Natural killer cell treated with Interleukin-12 subunit alpha and Interleukin-12 subunit beta and Interleukin-15 and Interleukin-18, amount 100 ng/mL, for 72 hours (primary cell): ENCODE measurements around the gene KCTD12. TPM values are rescaled to one million over a fixed set of nuclear protein-coding genes. Genes with fewer than 3 reads are reported as not detected.
A peak's percentile ranks its signal among the peaks of the same experiment; 100 is the strongest.

ENCODE experiments used
- ATAC-seq, 2 donors: fragments of 150-1000 bp; cut with Tn5 transposase in 1 of 2; sonication (Bioruptor Pico), chemical (Tn5 transposase) in 1 of 2; 2 replicates each; pipeline ENCODE4 v1.10.0; 2021
- DNase-seq: peaks from one replicate; pipeline ENCODE4 v3.0.0; 2022; ENCODE audit warnings: low spot score
- H3K27ac Mint-ChIP-seq, 2 donors: 1 replicate in 1 of 2; 2 replicates in 1 of 2; pipeline ENCODE4 v1.8.0; 2022; ENCODE audit warnings: mixed read lengths in 2 of 2, mild to moderate bottlenecking in 1 of 2, moderate library complexity in 1 of 2
- H3K27me3 Mint-ChIP-seq, 2 donors: 1 replicate in 1 of 2; 2 replicates in 1 of 2; pipeline ENCODE4 v1.8.0; 2022; ENCODE audit warnings: mixed read lengths in 2 of 2
- H3K36me3 Mint-ChIP-seq: one replicate; pipeline ENCODE4 v1.8.0; 2022; ENCODE audit warnings: mixed read lengths
- H3K4me1 Mint-ChIP-seq, 2 donors: 1 replicate in 1 of 2; 2 replicates in 1 of 2; pipeline ENCODE4 v1.8.0; 2022; ENCODE audit warnings: low read depth in 2 of 2, mixed read lengths in 2 of 2, mild to moderate bottlenecking in 1 of 2
- H3K4me3 Mint-ChIP-seq: one replicate; pipeline ENCODE4 v1.8.0; 2022; ENCODE audit warnings: mixed read lengths
- H3K9me3 Mint-ChIP-seq: 2 replicates; pipeline ENCODE4 v1.8.0; 2022; ENCODE audit warnings: mixed read lengths
- total RNA-seq, 2 donors: library from RNA; stranded (reverse); gene quantifications; one replicate each; pipeline ENCODE4 v1.2.3, GENCODE V29; 2022

Gene KCTD12
- total RNA-seq, 2 donors from 2014 or later = 0.39 to 0.76 TPM

- DNase-seq (no peak), ATAC-seq (no peak)
- Mint-ChIP-seq H3K4me3 (no peak overlapping the region), H3K27me3 (peaks cover 25 to 31% of the 10 kb centered on the region in 2 donors), H3K27ac (no peak overlapping the region), H3K4me1 (peaks cover 20 to 31% of the 10 kb centered on the region in 2 donors), H3K9me3 (no peaks in the 10 kb centered on the region), H3K36me3 (no peaks in the 10 kb centered on the region)
Observed at GRCh38 chr13:76883236-76883635, 3.0 kb downstream of the KCTD12 start.

- no peak overlapping the region for H3K27ac Mint-ChIP-seq
- H3K36me3 Mint-ChIP-seq = no peaks in the 10 kb centered on the region
- DNase-seq (no peak), ATAC-seq (no peak)
- H3K27me3 Mint-ChIP-seq = peaks cover 26 to 31% of the 10 kb centered on the region in 2 donors
- no peak overlapping the region for H3K4me3 Mint-ChIP-seq
- peaks cover 23 to 33% of the 10 kb centered on the region in 2 donors for H3K4me1 Mint-ChIP-seq
- H3K9me3 Mint-ChIP-seq = no peaks in the 10 kb centered on the region
Observed at GRCh38 chr13:76882431-76882830, 3.8 kb downstream of the KCTD12 start.

- no peak for DNase-seq
- H3K27me3 Mint-ChIP-seq = peaks cover 23 to 31% of the 10 kb centered on the region in 2 donors
- peaks cover 20 to 27% of the 10 kb centered on the region in 2 donors for H3K4me1 Mint-ChIP-seq
- H3K9me3 Mint-ChIP-seq = no peaks in the 10 kb centered on the region
- ATAC-seq = no peak
- no peaks in the 10 kb centered on the region for H3K36me3 Mint-ChIP-seq
- H3K27ac Mint-ChIP-seq = peak overlapping the region; percentile 67 to 79
- peak overlapping the region; percentile 55 for H3K4me3 Mint-ChIP-seq
Observed at GRCh38 chr13:76879883-76880270, 6.3 kb downstream of the KCTD12 start.

DNA sequence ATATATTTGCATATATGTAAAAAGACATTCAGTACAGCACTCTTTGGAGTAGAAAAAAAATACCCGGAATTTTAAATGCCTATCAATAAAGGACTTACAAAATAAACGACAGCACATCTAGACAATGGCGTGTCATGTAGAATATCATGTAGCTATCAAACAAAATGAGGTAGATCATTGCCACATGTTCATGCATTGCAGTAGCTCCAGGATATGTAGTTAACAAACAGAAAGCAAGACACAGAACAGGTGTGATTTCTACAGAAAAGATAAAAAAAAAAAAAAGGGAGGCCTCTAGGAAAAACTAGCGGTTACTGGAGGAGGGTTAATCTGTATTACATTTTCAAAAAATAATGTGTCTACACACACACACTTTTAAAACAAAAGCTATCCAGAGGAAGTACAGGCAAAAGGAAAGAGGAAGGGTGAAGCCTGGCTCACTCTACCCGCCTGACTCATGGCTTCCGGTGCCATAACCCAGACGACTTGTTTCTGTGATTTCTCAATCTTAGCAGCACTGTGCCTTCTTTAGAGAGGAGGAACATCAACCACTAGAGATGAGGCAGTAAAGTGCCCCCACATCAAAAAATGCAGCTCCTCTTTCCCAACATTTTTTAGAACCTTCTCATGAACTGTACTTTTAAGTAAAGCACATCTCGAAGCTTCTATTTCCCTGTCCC lies 6.9 kb downstream of the KCTD12 start:
- H3K4me3 Mint-ChIP-seq = peak overlapping the region; percentile 55

GRCh38 chr13:76878043-76878442 lies 8.2 kb downstream of the KCTD12 start:
- no peak for DNase-seq
- peak overlapping the region in 1 of 2 donors; percentile 18 for H3K27ac Mint-ChIP-seq
- H3K4me3 Mint-ChIP-seq = no peak overlapping the region
- peaks cover 24 to 35% of the 10 kb centered on the region in 2 donors for H3K27me3 Mint-ChIP-seq
- H3K9me3 Mint-ChIP-seq = no peaks in the 10 kb centered on the region
- ATAC-seq = no peak
- no peaks in the 10 kb centered on the region for H3K36me3 Mint-ChIP-seq
- peaks cover 15 to 19% of the 10 kb centered on the region in 2 donors for H3K4me1 Mint-ChIP-seq

More for the DNA sequence above, 6.9 kb downstream of the KCTD12 start:
- H3K27ac Mint-ChIP-seq = peak overlapping the region; percentile 67 to 79
- ATAC-seq = peak; percentile 99 to 100
- H3K36me3 Mint-ChIP-seq = no peaks in the 10 kb centered on the region
- H3K9me3 Mint-ChIP-seq = no peaks in the 10 kb centered on the region
- H3K4me1 Mint-ChIP-seq = peaks cover 15 to 21% of the 10 kb centered on the region in 2 donors
- H3K27me3 Mint-ChIP-seq = peaks cover 22 to 31% of the 10 kb centered on the region in 2 donors
- DNase-seq = peak; percentile 83

DNA sequence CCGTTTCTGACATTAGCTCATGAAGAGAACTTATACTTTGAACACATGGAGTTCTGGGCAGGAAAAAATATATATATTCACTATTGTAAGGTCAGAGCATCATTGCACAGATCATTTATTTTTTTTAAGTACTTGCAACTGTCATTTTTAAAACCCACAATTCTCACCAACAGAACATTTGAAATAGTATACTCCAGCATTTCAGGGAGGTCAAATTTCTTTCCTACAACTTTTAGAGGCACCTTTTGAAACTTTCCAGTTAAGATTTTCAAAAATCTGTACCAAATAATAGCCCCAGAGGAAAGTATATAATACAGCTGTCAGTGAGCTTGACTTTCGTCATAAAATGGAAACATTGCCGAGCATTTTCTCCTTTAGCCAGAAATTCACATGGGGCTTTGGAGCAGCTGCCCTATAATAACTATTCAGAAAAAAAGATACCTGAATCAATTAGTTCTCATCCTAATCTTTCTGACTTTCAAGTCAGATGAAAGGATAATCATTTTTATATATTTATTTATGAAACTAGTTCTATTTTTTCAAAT lies 10.9 kb downstream of the KCTD12 start:
- Mint-ChIP-seq H3K36me3 (no peaks in the 10 kb centered on the region), H3K4me3 (no peak overlapping the region), H3K27me3 (peaks cover 29 to 47% of the 10 kb centered on the region in 2 donors), H3K27ac (no peak overlapping the region), H3K9me3 (no peaks in the 10 kb centered on the region), H3K4me1 (peaks cover 15 to 19% of the 10 kb centered on the region in 2 donors)
- DNase-seq = no peak
- ATAC-seq = no peak

DNA sequence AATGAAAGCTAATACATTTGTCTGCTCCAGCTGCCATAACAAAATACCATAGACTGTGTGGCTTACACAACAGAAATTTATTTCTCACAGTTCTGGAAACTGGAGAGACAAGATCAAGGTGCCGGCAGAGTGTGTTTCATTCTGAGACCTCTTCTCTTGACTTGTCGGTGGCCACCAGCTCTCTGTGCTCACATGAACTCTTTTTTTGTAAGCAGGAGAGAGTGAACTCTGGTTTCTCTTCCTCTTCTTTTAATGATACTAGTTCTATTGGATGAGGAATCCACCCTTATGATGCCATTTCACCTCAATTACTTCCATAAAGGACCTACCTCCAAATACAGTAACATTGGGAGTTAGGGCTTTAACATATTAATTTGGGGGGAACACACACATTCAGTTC lies 11.7 kb downstream of the KCTD12 start:
- no peak overlapping the region for H3K4me3 Mint-ChIP-seq
- H3K4me1 Mint-ChIP-seq = peaks cover 10 to 13% of the 10 kb centered on the region in 2 donors
- H3K9me3 Mint-ChIP-seq = no peaks in the 10 kb centered on the region
- no peaks in the 10 kb centered on the region for H3K36me3 Mint-ChIP-seq
- H3K27me3 Mint-ChIP-seq = peaks cover 29 to 55% of the 10 kb centered on the region in 2 donors
- DNase-seq = no peak
- H3K27ac Mint-ChIP-seq = no peak overlapping the region
- no peak for ATAC-seq

DNA sequence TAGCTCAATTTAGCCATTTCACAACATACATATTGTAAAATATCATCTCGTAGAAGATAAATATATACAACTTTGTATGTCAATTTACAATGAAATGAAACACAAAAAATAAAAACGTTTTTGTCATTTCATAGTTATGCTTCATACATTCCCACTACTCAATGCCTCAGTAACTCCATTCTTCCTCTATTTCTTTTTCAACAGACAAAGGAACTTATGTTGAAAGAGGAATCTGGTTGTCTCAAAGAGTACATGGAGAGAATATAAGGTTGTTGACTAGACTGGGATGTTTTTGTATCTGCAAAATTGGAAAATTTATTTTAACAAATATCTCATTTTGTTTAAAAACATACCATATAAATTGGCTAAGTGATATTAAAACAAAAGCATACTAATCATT lies 12.8 kb downstream of the KCTD12 start:
- Mint-ChIP-seq H3K9me3 (no peaks in the 10 kb centered on the region), H3K4me3 (no peak overlapping the region), H3K36me3 (no peaks in the 10 kb centered on the region), H3K27ac (no peak overlapping the region), H3K27me3 (peaks cover 29 to 56% of the 10 kb centered on the region in 2 donors), H3K4me1 (peaks cover 5% of the 10 kb centered on the region in 2 donors)
- DNase-seq (no peak), ATAC-seq (no peak)

GRCh38 chr13:76872675-76873074 lies 13.5 kb downstream of the KCTD12 start:
- Mint-ChIP-seq H3K4me1 (no peaks in the 10 kb centered on the region), H3K4me3 (no peak overlapping the region), H3K27me3 (peaks cover 25 to 53% of the 10 kb centered on the region in 2 donors), H3K9me3 (no peaks in the 10 kb centered on the region), H3K36me3 (no peaks in the 10 kb centered on the region), H3K27ac (no peak overlapping the region)
- DNase-seq (no peak), ATAC-seq (no peak)

DNA sequence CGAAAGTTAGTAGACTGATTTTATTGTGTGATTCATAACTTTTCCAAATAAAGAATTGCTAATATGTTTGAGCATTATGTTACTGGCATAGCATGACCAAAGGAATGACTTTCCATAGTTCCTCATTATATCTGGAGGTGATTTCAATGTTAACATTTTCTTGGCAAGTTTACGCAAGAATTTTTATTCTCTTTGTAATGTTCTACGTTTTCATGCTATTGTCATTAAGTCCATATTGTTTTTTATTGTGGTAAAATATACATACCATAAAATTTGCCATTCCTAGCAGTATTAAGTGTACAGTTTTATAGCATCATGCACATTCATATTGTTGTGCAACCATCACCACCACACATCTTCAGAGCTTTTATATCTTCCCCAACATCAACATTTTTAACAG lies 14.8 kb downstream of the KCTD12 start:
- Mint-ChIP-seq H3K27ac (no peak overlapping the region), H3K4me3 (no peak overlapping the region), H3K4me1 (no peaks in the 10 kb centered on the region), H3K9me3 (no peaks in the 10 kb centered on the region), H3K27me3 (peaks cover 25 to 60% of the 10 kb centered on the region in 2 donors), H3K36me3 (no peaks in the 10 kb centered on the region)
- DNase-seq (no peak), ATAC-seq (no peak)

- no peak overlapping the region for H3K4me3 Mint-ChIP-seq
- H3K4me1 Mint-ChIP-seq = no peaks in the 10 kb centered on the region
- no peak overlapping the region for H3K27ac Mint-ChIP-seq
- H3K27me3 Mint-ChIP-seq = peaks cover 26 to 67% of the 10 kb centered on the region in 2 donors
- ATAC-seq (no peak), DNase-seq (no peak)
- H3K36me3 Mint-ChIP-seq = no peaks in the 10 kb centered on the region
- H3K9me3 Mint-ChIP-seq = no peaks in the 10 kb centered on the region
Observed at GRCh38 chr13:76868371-76868770, 17.8 kb downstream of the KCTD12 start.

- Mint-ChIP-seq H3K27me3 (peaks cover 16 to 52% of the 10 kb centered on the region in 2 donors), H3K27ac (no peak overlapping the region), H3K36me3 (no peaks in the 10 kb centered on the region), H3K4me1 (no peaks in the 10 kb centered on the region), H3K9me3 (no peaks in the 10 kb centered on the region), H3K4me3 (no peak overlapping the region)
- DNase-seq (no peak), ATAC-seq (no peak)
Observed at GRCh38 chr13:76865996-76866503, 20.2 kb downstream of the KCTD12 start.

DNA sequence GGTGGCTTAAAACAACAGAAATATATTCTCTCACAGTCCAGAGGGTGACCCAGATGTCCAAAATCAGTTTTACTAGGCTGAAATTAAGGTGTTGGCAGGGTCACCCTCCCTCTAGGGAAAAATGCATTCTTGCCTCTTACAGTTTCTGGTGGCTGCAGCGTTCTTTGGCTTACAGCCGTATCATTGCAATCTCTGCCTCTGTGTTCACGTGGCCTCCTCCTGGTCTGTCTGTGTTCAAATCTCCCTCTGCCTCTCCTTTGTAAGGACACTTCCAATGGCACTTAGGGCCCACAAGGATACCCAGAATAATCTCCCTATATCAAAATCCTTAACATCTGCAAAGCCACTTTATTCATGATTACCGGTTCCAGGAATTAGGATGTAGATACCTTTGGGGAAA lies 21.1 kb downstream of the KCTD12 start:
- no peak overlapping the region for H3K27ac Mint-ChIP-seq
- no peak for DNase-seq
- ATAC-seq = no peak
- no peaks in the 10 kb centered on the region for H3K36me3 Mint-ChIP-seq
- no peaks in the 10 kb centered on the region for H3K9me3 Mint-ChIP-seq
- no peak overlapping the region for H3K4me3 Mint-ChIP-seq
- H3K4me1 Mint-ChIP-seq = no peaks in the 10 kb centered on the region
- H3K27me3 Mint-ChIP-seq = peaks cover 18 to 53% of the 10 kb centered on the region in 2 donors

DNA sequence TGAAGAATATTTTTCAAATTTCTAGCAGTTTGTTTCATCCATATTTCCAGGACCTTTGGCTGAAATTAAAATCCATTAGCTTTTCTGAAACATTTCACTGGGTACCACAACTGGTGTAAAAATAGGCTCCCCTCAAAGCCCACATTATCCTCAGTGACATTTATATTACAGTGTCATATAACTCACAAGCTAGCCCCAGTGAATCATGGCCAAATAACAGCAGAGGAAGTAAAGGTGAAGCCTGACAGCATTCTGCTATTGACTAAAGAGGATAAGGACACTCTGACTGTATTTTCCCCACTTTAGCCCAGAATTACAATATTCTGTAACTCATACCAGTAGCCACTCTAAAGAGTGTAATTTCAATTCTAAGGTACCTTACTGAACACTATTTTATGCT lies 21.9 kb downstream of the KCTD12 start:
- Mint-ChIP-seq H3K4me1 (no peaks in the 10 kb centered on the region), H3K27ac (no peak overlapping the region), H3K36me3 (no peaks in the 10 kb centered on the region), H3K9me3 (no peaks in the 10 kb centered on the region), H3K4me3 (no peak overlapping the region), H3K27me3 (peaks cover 19 to 51% of the 10 kb centered on the region in 2 donors)
- DNase-seq = no peak
- ATAC-seq = no peak
